ENCODE data around the gene SFMBT2.

The SFMBT2 gene

GRCh38 chr10:7364474-7364873 is 46.4 kb downstream of the SFMBT2 start:
- no peak for DNase-seq (ENCODE audit: low read depth in 2 of 2)

GRCh38 chr10:7363700-7364099 is 47.1 kb downstream of the SFMBT2 start:
- no peak for DNase-seq (ENCODE audit: low read depth in 2 of 2)

GRCh38 chr10:7362471-7362870 is 48.4 kb downstream of the SFMBT2 start:
- DNase-seq (ENCODE audit: low read depth in 2 of 2): no peak

GRCh38 chr10:7361316-7361715 is 49.5 kb downstream of the SFMBT2 start:
- DNase-seq (ENCODE audit: low read depth in 2 of 2): no peak

- DNase-seq (ENCODE audit: low read depth in 2 of 2): no peak
These were observed 50.9 kb downstream of the SFMBT2 start for GRCh38 chr10:7359954-7360353.

GRCh38 chr10:7359356-7359755 is 51.5 kb downstream of the SFMBT2 start:
- no peak for DNase-seq (ENCODE audit: low read depth in 2 of 2)

GRCh38 chr10:7357193-7357592 is 53.6 kb downstream of the SFMBT2 start:
- DNase-seq (ENCODE audit: low read depth in 2 of 2): no peak

- DNase-seq (ENCODE audit: low read depth in 2 of 2): no peak
These were observed 56.3 kb downstream of the SFMBT2 start for GRCh38 chr10:7354330-7355047.

- no peak for DNase-seq (ENCODE audit: low read depth in 2 of 2)
These were observed 58.9 kb downstream of the SFMBT2 start for GRCh38 chr10:7351894-7352293.

GRCh38 chr10:7350541-7351195 is 60.2 kb downstream of the SFMBT2 start:
- no peak for DNase-seq (ENCODE audit: low read depth in 2 of 2)

GRCh38 chr10:7345717-7346116 is 65.1 kb downstream of the SFMBT2 start:
- no peak for DNase-seq (ENCODE audit: low read depth in 2 of 2)

GRCh38 chr10:7343040-7343439 is 67.8 kb downstream of the SFMBT2 start:
- no peak for DNase-seq (ENCODE audit: low read depth in 2 of 2)

- no peak for DNase-seq (ENCODE audit: low read depth in 2 of 2)
These were observed 70.5 kb downstream of the SFMBT2 start for GRCh38 chr10:7340179-7340874.

- DNase-seq (ENCODE audit: low read depth in 2 of 2): no peak
These were observed 71.3 kb downstream of the SFMBT2 start for GRCh38 chr10:7339510-7339909.

- DNase-seq (ENCODE audit: low read depth in 2 of 2): no peak
These were observed 72.4 kb downstream of the SFMBT2 start for GRCh38 chr10:7338469-7338868.

- DNase-seq (ENCODE audit: low read depth in 2 of 2): no peak
These were observed 73.2 kb downstream of the SFMBT2 start for GRCh38 chr10:7337431-7338171.

- DNase-seq (ENCODE audit: low read depth in 2 of 2): no peak
These were observed 74.9 kb downstream of the SFMBT2 start for GRCh38 chr10:7335977-7336376.

GRCh38 chr10:7334642-7334964 is 76.2 kb downstream of the SFMBT2 start:
- DNase-seq (ENCODE audit: low read depth in 2 of 2): no peak

- no peak for DNase-seq (ENCODE audit: low read depth in 2 of 2)
These were observed 76.7 kb downstream of the SFMBT2 start for GRCh38 chr10:7333961-7334641.

- DNase-seq (ENCODE audit: low read depth in 2 of 2): no peak
These were observed 81.6 kb downstream of the SFMBT2 start for GRCh38 chr10:7329219-7329618.

- no peak for DNase-seq (ENCODE audit: low read depth in 2 of 2)
These were observed 82.9 kb downstream of the SFMBT2 start for GRCh38 chr10:7327885-7328284.

- no peak for DNase-seq (ENCODE audit: low read depth in 2 of 2)
These were observed 88.2 kb downstream of the SFMBT2 start for GRCh38 chr10:7322623-7323022.
